8988T (cell line): ENCODE data around the gene KRT3.

Source experiments
- DNase-seq: peaks from one replicate; pipeline ENCODE4 v3.0.0; 2011

The KRT3 gene

DNA sequence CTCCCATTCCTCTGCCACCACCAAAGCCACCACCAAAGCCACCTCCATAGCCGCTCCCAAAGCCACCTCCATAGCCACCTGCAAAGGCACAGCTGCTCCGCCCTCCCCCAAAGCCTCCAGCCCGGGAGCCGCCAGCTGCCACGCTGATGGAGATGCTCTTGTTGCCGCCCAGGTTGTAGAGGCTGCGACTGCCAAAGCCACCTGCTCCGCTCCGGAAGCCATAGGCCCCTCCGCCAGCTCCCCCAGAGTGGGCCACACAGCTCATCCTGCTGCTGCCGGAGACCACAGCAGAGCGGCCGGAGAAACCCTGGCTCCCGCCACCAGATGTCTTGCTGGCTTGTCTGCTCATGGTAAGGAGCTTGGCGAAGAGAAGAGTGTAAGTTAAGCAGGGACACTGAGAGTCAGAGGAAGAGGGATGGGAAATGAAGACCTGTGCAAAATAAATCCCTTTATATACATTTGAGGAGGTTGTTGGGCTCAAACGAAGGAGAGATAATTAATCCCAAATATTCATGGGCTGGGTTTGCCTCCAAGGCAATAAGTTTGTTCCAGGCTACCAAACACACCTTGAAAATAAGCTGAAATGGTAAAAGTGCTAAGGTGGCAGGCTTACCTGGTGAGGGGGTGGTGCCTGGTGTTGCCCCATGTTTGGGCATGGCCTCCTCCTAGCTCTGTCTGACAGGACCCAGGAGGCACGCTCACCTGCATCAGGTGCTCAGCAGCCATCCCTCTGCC lies at the start of gene KRT3:
KRT3 (minus strand) TSS at position 424 of the 735 bp plus-strand sequence; CDS start at position 349, 75 bp downstream.
- DNase-seq = no peak

DNA sequence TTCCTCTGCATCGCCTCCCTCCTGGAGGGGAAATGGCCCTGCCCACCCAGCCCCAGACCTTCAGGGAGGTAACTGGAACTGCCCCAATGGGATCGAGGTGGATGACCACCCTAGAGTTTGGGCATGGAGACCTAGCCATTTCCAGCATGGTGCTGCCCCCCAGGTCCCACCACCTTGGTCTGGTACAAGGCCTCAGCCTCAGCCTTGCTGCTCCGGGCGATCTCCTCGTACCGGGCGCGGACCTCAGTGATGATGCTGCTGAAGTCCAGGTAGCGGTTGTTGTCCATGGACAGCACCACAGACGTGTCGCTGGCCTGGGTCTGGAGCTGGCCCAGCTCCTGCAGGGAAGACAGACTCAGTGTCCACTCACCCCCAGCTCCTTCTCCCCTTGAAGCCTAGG lies 48.5 kb upstream of the KRT3 start:
- DNase-seq = no peak

DNA sequence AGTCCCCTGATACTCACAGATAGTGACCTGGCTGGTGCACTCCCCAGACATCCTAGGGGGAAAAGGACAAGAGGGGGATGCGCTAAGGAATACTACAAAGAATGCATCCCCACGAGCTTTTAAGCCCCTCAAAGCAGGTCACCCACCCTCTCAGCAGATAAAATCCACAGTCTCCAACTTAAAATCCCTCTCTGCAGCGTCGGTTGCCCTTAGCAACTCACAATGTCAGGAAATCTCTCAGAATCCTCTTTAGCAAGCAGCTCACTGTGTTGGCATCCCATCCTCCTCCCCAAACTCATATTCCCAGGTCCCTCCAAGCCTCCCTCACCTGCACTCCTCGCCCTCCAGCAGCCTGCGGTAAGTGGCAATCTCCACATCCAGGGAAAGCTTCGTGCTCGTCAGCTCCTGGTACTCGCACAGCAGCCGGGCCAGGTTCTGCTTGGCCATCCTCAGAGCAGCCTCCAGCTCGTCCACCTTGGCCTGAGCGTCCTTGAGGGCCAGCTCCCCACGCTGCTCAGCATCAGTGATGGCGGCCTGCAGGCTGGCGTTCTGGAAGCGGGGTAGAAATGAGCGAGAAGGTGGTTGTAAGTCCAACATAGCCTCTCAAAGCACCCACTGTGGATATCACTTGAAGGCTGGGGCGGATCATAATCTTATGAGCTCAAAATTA lies 43.7 kb upstream of the KRT3 start:
- DNase-seq = no peak

DNA sequence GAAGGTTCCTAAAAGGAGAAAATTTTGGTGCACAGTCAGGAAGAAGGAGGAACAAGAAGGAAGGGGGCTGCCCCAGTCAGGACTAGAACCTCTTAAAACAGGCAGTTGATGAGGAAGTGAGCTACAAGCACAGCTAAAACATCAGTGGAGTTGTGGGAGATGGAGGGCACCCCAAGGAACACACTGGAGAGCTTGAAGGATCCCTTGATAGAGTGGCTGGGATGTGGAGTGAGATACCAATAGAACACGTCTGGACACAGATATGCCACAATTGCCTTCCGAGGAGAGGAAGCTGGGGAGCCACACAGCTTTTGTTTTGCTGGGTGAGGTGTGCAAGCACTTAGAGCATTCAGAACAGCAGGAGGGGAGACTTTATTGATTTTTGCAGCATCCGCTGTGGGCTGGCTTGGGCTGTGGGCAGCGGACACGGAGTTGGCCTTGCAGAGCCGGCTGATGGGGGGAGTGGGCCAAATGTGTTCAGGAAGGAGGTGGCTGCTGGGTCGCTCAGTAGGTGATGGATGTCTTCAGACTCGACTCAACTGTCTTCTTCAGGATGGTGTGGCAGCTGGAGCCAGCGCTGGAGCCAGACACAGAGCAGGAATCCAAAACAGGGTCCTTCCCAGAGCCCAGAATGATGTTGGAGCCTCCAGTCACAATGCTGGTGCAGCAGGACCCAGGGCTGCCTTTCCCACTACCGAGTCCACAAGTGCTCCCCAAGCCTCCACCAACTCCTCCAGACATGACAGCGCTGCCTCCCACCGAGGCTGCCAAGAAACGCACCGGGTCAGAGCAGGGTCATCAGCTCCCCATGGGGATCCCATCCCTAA lies 42.9 kb upstream of the KRT3 start:
- no peak for DNase-seq

DNA sequence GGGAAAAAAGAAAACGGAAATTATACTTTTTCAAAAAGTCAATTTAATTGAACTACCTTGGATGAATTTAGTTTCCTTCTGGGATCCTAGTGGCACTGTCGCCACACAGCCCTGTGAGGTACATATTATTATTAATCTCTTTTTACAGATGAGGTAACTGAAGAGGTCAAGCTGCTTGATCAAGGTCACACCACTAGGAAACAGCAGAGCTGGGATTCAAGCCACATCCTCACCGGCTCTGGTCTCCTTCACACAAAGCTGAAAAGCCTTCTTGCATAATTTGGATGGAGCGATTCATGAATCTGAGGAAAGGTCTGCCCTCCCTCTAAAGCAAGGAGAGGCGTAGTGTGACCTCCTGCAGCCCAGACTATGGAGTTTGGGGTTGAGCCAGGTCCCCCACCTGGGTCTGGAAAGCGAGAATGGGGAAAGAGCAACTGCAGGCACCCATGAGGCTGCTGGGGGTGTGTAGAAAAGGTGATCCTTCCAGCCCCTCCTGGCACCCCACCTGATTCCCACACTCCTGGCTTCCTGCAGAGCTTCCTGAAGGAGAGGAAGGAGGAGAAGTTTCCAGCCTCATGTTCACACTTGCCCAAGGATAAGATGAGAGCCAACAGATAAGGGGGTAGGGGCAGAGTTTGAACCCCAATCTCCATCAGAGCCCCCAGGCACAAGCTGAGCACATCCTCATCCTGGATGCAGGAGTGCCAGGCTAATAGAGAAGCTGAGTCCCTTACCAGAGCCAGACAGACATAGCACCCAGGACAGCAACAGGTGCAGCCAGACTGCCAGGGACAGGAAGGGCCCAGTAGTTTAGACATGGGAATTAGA lies 42.1 kb upstream of the KRT3 start:
- no peak for DNase-seq

DNA sequence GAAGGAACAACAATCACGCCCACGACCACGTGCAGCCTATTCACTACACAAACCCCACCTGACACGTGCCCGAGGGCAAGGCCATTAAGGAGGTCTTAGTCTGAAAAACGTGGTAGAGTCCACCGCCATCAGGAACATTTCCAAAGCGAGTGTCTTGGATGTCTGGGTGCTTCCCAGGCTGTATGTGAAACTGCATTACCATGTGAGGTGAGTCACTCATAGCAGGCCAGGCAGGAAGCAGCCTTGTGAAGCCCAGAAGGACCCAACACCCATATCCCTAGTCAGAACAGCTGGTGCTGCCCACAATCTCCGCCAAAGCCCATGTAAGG lies 41.5 kb upstream of the KRT3 start:
- no peak for DNase-seq

DNA sequence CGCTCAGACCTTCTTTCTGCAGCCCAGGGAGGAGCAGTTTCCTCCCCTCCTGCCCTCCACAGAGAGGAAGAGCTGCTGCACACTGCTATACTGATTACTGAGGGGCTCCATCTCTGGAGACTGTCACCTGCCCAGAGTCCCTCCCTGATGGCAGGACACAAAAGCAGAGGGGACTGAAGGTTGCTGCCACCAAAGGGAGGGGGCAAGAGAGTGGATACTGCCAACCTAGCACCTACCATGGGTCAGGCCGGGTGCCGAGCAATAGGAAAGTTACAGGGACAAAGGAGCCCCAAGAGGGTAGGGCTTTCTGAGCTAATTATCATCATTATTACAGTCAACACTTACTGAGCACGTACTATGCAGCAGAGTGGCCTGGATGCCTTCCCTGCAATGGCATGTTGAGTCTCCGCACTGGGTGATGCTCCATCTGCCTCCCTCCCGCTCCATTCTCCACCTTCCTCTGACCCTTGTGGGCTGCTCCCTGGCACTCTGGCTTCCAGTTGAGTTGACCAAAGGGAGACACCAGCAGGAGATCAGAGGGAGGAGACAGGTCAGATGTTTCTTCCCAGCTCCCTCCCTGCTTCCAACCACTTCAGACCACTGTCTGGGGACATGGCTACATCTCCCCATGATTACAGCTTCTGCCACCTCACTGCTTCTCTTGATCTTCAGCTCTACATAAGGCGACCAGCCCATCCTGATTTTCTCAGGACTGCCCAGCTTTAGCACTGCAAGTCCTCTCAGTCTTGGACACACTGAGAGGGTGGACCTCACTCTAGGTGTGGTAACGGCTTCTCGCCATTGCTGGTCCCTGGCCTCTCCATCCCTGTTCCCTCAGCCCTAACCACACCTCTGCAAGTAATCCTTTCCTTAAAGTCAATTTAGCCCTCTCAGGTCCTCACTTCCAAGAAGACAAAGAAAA lies 40.8 kb upstream of the KRT3 start:
- DNase-seq = no peak

DNA sequence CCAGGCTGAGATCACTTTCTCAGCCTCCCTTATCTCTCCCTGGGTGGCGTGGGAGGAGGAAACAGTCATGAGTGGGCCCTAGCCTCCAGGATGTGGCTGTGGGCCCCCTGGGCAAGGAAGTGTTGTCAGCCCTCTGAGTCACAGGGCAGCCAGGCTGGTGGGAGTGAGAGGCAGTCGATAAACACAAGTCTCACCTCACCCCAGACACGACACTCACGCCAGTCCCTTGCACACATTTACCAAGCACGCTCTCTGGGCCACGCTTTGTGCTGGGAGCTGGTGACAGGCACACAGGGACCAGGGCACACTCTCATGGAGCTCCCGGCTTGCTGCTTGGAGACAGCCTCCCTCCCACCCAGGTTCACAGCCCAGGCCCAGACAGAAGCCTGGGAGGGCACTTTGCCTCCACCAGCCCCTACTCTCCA lies 40.1 kb upstream of the KRT3 start:
- DNase-seq = no peak

DNA sequence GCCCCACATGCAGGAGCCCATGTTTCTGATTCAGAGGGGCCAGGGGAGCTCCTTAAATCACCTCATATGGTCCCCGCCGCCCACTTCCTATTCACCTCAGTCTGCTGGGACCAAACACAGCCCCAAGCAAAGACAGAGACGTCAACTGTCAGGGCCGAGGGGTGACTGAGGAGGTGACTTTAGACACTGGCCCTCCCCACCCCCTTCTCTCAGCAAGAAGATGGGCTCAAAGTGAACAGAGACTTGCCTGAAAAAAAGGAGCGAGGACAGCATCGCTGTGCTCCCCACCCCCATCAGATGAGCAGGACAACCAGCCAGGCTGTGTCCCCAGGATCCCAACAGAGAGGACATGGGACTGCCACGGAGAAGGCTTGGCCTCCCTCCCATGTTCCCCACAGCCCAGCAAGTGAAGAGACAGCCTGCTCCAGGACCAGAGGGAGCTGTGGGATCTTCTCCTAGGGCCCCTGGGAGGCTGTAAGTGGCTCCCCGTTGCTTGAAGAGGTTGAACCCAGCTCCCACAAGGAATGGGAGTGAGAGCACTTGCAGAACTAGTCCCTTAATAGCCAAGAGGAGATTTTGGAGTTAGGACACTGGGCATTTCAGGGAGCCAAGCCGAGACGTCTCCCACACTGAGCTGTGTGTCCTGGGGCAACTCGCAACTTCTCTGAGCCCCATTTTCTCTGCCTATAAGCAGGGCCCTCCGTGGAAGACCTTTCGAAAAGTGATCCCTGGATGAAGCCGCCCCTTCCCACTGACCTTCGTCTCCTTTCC lies 39.5 kb upstream of the KRT3 start:
- no peak for DNase-seq

DNA sequence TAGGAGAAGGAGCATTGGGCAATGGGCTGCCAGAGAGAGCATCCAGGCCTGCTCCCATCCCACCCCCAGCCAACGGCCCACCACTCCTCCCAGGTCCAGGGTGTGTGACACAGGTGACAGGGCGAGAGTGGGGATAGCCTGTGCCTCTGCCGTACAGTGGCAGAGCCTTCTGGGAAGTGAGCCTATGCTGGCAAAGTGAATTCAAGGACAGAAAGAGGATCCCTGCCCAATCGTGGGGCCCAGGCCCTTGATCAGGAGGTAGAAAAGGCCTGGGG lies 38.7 kb upstream of the KRT3 start:
- no peak for DNase-seq

DNA sequence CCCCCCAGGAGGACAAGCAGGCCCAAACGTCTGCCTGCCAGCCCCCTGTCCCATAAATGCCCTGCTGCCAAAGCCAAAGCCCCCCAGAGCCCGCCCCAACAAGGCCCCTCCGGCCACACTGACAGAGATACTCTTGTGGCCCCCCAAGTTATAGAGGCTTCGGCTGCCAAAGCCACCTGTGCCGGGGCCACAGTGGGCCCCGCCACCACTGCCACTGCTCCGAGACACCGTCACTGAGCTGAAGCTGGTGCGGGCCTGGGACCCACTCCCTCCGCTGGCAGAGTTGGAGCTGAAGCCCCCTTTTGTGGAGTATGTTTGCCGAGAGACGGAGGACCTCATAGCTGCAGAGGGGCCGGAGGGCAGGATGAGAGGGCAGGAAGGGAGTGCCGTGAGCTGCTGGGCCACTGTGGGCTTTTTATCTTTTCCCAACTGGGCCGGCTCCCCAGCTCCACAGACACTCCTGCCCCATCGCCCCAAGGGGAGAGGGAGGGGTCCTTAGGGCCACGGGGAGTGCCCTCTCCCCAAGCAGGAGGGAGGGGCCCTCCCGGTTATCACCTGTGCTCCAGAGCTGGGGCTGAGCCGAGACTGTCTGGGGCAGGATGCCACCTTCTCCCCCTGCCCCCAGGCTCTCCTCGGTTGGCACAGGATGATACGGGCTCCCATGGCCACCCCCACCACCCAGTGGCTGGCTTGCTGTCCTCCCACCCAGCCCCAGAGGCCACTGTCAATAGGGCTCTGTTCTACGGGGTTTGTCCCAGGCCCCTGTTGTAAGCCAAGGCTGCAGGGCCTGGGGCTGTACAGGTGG lies 38.2 kb upstream of the KRT3 start, which contains the start of gene KRT79:
KRT79 (minus strand) TSS at position 390 of the 805 bp plus-strand sequence; CDS start at position 339, 51 bp downstream.
- no peak for DNase-seq

DNA sequence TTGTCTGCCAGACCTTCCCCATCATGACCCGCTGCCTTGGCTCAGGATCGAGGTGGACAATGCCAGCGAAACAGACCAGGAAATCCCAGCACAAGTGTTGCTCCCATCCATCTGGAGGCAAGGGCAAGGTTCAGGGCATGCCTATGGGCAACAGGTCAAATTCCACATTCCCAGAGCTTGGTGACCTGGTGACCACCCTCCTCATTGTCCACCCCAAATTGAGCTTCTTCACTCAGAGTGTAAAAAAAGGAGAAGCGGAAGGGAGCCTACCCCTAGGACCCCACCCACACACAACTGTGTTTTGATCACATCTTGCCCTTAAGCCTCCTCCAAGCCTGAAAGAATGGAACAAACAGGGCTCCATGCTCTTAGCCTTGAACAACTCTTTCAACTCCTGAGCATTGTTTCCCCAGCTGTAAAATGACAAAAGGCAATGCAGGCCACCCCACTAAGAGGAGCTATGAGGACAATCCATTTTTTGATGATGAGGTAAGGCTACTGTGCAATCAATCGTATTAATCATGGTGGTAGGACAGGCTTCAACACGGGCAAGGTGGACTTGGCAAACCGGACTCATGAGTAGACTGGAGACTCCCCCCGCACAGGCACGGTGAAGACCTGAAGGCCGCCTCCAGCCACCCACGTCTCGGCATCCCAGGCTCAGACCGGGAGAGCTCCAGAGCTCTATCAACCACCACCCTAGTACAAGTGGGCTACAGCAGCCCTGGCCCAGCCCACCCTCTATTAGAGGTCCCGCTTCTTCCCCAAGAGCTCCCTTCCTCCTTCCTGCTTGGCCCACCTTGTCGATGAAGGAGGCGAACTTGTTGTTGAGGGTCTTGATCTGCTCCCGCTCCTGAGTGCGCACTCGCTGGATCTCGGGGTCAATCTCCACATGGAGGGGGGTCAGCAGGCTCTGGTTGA lies 37.3 kb upstream of the KRT3 start:
- no peak for DNase-seq

DNA sequence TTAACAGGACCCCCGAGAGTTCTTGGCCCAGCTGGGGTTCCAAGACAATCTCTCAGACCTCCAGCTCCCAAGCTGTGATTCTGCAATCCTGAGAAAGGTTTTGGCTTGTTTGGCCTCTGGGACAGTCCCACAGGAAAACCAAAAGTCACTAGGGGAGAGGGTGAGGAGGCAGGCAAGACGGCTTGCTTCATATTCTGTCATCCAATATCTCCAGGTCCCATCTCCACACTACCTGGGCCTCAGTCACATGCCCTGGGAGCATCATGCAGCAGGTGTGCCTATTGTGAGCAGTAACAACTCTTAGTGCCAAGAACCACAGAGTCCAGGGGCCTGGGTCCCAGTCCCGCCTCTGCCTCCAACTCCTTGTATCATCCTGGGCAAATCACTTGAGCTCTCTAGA lies 36.5 kb upstream of the KRT3 start:
- no peak for DNase-seq

DNA sequence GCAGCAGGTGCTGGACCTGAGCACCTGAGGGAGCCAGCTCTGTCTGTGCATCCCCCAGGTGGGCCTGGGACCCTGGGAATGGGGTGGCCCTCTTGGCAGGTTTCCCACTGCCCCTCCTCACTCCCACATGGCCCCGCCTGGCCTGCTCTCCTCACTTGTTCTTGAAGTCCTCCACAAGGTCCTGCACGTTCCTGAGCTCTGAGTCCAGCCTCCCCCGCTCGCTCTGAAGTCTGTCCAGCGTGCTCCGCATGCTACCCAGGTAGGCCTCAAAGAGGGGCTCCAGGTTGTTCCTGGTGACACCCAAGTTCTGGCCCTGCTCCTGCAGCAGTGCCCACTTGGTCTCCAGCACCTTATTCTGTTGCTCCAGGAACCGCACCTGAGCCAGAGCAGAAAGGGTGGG lies 35.3 kb upstream of the KRT3 start:
- DNase-seq = no peak

DNA sequence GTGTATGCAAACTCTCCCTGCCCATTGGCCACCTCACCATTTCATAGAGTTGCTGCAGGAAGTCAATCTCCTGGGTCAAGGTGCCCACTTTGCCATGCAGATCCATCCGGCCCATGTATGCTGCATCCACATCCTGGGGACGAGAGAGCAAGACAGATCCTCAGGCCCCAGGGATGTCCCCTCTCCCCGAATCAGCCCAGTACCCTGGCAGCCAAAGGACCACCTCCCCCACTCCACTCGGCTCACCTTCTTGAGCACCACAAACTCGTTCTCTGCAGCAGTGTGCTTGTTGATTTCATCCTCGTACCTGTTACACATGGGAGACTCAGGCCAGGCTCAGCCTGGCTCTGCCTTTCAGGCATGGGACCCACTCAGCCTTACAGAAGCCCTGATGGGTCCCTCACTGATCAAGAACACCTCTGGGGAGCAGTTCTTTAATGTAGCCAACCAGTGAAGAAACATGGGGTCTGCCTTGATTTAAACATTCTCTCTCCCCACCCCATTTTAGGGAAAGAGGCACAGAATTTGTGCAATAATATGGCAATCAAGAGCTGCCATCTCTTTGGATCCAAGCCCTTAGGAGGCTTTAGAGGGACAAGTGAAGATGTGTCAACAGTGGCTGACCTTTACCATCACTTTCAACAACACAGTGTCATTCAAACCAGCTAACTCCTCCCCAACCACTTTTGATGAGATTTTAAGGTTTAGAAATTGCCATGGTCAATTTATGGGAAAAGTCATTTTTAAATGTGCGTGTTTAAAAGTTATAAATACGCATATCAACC lies 34.3 kb upstream of the KRT3 start:
- no peak for DNase-seq

DNA sequence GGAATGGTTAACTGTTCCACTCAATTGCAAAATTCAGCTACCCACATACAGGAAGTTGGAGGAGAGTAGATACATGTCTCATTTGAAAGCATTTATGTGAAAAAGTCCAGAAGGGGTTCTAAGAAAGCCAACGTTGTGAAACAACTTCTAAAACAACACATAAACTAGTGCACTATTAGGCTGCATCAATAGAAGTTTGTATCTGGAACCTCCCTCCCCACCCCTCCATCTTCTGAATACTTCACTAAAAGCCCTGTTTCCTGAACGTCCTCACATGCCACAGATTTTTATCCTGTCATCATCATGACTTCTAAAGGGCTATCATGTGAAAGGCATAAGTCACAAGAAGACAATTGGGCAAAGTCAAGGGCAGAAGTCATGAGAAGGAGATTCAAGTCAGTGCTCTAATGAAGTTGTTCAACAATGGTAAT lies 32.7 kb upstream of the KRT3 start:
- DNase-seq = no peak

DNA sequence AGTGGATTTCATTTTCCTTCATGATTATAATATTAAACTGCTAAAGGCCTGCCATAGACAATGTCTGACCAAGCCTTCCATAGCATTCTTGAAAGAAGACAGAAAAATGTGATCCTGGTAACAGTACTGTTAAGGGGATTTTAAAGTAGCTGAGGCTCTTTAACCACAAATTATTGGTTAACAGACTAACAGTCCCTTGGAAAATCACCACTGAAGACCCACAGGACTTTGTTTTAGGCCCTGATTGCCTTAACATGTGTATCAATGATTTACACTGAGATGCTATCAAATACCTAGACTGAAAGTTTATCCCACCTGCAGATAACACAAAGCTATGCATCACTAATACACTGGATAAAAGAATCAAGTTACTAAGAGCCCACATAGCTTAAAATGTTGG lies 32.2 kb upstream of the KRT3 start:
- no peak for DNase-seq

DNA sequence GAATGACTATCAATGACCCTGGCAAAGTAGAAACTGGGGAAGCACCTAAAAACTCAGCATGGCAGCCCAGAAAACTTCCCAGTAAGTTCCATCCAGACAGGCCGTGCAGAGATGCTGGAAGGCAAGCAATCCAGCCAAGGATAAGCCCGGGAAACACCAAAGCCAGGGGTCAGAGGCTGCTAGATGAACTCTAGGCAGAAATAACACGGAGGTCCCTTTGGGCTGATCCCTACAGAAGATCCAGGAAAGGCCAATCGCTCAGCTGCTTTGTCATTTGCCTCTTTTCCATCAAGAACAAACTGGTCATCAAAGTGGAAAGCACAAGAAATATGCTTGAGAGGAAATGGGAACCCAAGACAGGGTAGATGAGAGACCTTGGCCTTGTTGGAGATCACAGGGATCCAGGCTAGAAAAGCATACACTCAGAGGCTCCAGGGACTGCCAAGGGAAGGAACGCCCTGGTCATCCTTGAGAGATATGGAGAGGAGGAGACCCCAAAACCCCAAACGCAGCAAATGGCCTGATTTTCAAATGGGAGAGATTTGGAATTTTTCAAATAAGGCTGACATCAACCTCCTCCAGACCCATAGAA lies 31.7 kb upstream of the KRT3 start:
- no peak for DNase-seq
